K562 (cell line): ENCODE data around the gene TNP1. TPM values are rescaled to one million over a fixed set of nuclear protein-coding genes. Genes with fewer than 3 reads are reported as not detected.
A peak's percentile ranks its signal among the peaks of the same experiment; 100 is the strongest.

Experiments
- BRCA1 ChIP-seq, 2 experiments: fragments of 450-650 bp in 1 of 2; sonication (generic) in 1 of 2; formaldehyde crosslinking in 1 of 2; IDR thresholded peaks; 2 replicates each; pipeline versions ENCODE4 v1.5.0 to v1.6.1; 2017 to 2020; ENCODE audit warnings: mild to moderate bottlenecking in 1 of 2, missing genetic modification reagents in 1 of 2
- CAMTA2 ChIP-seq: fragments of 250-450 bp; sonication (Bioruptor Pico); conservative IDR thresholded peaks from 2 replicates; pipeline ENCODE4 v1.5.1; 2022
- CTBP1 ChIP-seq: fragments of 450-650 bp; IDR thresholded peaks from 2 replicates; pipeline ENCODE4 v1.6.1; 2016; ENCODE audit warnings: borderline replicate concordance
- GABPB2 ChIP-seq: fragments of 250-450 bp; sonication (Bioruptor Pico); conservative IDR thresholded peaks from 2 replicates; pipeline ENCODE4 v1.5.1; 2021; ENCODE audit warnings: mild to moderate bottlenecking
- MAFG ChIP-seq: fragments of 450-650 bp; conservative IDR thresholded peaks from 2 replicates; pipeline ENCODE4 v1.6.1; 2016; ENCODE audit warnings: missing genetic modification characterization, missing compliant biosample characterization
- MTA2 ChIP-seq: fragments of 450-650 bp; IDR thresholded peaks from 2 replicates; pipeline ENCODE4 v1.6.1; 2016; ENCODE audit warnings: low read depth
- RBM15 ChIP-seq: fragments of 200-400 bp; formaldehyde crosslinking; IDR thresholded peaks from 2 replicates; pipeline ENCODE4 v1.6.1; 2018; ENCODE audit warnings: mild to moderate bottlenecking, low read length, moderate library complexity; ENCODE audit not compliant: insufficient read depth
- TEAD4 ChIP-seq, 2 experiments: sonication (generic) in 1 of 2; formaldehyde crosslinking in 1 of 2; IDR thresholded peaks; 2 replicates each; pipeline versions ENCODE4 v1.6.1 to v1.8.0; 2012 to 2022; ENCODE audit warnings: borderline replicate concordance in 1 of 2, inconsistent platforms in 1 of 2, low read length in 1 of 2, mild to moderate bottlenecking in 1 of 2, missing genetic modification reagents in 1 of 2
- TFAP4 ChIP-seq: sonication (generic); formaldehyde crosslinking; IDR thresholded peaks from 2 replicates; pipeline ENCODE4 v1.8.0; 2022; ENCODE audit warnings: missing genetic modification reagents, mild to moderate bottlenecking, moderate library complexity, borderline replicate concordance
- ZNF12 ChIP-seq: sonication (generic); formaldehyde crosslinking; IDR thresholded peaks from 2 replicates; pipeline ENCODE4 v1.4.0; 2020; ENCODE audit warnings: mild to moderate bottlenecking, missing genetic modification reagents
- ZNF324 ChIP-seq: fragments of 250-450 bp; sonication (Bioruptor Pico); IDR thresholded peaks from 2 replicates; pipeline ENCODE4 v1.4.0; 2020; ENCODE audit warnings: mild to moderate bottlenecking
- polyA plus RNA-seq, 8 experiments: library from polyadenylated mRNA; depleted of rRNA in 4 of 8; stranded (reverse) in 5 of 8; unstranded in 3 of 8; fragments of >200 nt; fragmentation: Nextera tagmentation in 2 of 8; fragmentation: Illumina TruSeq in 1 of 8; extraction: Ambion mirVana in 2 of 8; extraction: Trizol in 1 of 8; gene quantifications; 2 replicates each; pipeline versions ENCODE4 v1.2.1 to v1.2.3, GENCODE V29; 2011 to 2014; ENCODE audit warnings: inconsistent platforms in 1 of 8, missing spikeins in 1 of 8
- total RNA-seq, 7 experiments: library from RNA; depleted of rRNA in 6 of 7; stranded (reverse); fragments of >200 nt in 6 of 7; fragmentation: Illumina TruSeq in 2 of 7; extraction: Trizol in 2 of 7; gene quantifications; 2 replicates each; pipeline versions ENCODE4 v1.2.1 to v1.2.3, GENCODE V29; 2011 to 2021; ENCODE audit warnings: low replicate concordance in 1 of 7
- TF ChIP-seq, protein P1 (sequence below): sonication (generic); formaldehyde crosslinking; IDR thresholded peaks from 2 replicates; pipeline ENCODE4 v1.4.0; 2020; ENCODE audit warnings: mild to moderate bottlenecking, missing genetic modification reagents
- TF ChIP-seq, protein P2 (sequence below), 2 experiments: fragments of 450-650 bp; IDR thresholded peaks; 2 replicates each; pipeline ENCODE4 v1.6.1; 2016
- TF ChIP-seq, protein P3 (sequence below): fragments of 450-650 bp; IDR thresholded peaks from 2 replicates; pipeline ENCODE4 v1.6.1; 2016; ENCODE audit warnings: low read depth

TNP1 gene
- total and polyA plus RNA-seq, 9 of the 15 experiments (the other 6 are each of a cell fraction or from before 2014, with no cell fraction given), result not detected

DNA sequence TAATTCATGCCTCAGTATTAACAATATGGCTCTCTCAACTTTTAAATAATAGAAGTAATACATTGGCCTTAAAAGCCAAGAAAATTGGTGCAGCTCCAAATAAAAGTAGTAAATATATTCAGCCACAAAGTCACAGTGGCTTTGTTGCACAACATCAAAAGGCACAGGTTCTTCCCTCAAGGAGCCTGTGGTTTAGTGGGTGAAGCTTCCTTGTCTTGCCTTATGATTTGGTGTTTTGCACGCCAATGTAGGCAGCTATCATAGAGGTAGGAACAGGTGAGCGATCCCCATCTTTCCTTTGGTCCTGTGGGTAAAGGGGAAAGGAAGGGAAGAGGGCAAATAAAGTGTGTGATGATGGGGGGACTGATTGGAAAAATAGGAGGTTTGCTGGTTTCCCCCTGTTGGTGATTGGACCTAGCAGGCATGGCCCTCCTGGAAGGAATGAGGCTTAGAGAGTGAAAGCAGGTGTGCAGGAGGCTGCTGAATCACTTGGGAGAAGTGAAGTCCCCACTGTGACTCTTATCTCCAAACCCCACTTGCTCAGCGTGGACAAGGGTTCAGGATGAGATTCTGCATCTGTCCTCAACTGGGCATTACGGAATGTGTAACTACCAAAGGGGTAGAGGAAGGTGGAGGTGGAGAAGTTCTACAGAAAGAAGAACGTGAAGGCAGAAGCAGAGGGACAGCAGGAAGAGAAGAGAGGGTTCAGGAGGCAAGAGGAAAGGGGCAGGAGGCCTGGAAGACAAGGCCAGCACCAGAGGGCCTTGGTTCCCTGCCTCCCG lies 20.1 kb upstream of the TNP1 start (continued):
- TF ChIP-seq, protein P1, sequence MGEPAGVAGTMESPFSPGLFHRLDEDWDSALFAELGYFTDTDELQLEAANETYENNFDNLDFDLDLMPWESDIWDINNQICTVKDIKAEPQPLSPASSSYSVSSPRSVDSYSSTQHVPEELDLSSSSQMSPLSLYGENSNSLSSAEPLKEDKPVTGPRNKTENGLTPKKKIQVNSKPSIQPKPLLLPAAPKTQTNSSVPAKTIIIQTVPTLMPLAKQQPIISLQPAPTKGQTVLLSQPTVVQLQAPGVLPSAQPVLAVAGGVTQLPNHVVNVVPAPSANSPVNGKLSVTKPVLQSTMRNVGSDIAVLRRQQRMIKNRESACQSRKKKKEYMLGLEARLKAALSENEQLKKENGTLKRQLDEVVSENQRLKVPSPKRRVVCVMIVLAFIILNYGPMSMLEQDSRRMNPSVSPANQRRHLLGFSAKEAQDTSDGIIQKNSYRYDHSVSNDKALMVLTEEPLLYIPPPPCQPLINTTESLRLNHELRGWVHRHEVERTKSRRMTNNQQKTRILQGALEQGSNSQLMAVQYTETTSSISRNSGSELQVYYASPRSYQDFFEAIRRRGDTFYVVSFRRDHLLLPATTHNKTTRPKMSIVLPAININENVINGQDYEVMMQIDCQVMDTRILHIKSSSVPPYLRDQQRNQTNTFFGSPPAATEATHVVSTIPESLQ (CRISPR knock-in tag), result no peak
- TF ChIP-seq, protein P2, sequence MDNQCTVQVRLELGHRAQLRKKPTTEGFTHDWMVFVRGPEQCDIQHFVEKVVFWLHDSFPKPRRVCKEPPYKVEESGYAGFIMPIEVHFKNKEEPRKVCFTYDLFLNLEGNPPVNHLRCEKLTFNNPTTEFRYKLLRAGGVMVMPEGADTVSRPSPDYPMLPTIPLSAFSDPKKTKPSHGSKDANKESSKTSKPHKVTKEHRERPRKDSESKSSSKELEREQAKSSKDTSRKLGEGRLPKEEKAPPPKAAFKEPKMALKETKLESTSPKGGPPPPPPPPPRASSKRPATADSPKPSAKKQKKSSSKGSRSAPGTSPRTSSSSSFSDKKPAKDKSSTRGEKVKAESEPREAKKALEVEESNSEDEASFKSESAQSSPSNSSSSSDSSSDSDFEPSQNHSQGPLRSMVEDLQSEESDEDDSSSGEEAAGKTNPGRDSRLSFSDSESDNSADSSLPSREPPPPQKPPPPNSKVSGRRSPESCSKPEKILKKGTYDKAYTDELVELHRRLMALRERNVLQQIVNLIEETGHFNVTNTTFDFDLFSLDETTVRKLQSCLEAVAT (IDR thresholded peaks at IDR 0.05), result peak in 1 of 2 experiments; percentile 10; a peak in 1 of 4 replicates
- TF ChIP-seq ZNF12 (CRISPR knock-in tag), result no peak
- TF ChIP-seq, protein P3, sequence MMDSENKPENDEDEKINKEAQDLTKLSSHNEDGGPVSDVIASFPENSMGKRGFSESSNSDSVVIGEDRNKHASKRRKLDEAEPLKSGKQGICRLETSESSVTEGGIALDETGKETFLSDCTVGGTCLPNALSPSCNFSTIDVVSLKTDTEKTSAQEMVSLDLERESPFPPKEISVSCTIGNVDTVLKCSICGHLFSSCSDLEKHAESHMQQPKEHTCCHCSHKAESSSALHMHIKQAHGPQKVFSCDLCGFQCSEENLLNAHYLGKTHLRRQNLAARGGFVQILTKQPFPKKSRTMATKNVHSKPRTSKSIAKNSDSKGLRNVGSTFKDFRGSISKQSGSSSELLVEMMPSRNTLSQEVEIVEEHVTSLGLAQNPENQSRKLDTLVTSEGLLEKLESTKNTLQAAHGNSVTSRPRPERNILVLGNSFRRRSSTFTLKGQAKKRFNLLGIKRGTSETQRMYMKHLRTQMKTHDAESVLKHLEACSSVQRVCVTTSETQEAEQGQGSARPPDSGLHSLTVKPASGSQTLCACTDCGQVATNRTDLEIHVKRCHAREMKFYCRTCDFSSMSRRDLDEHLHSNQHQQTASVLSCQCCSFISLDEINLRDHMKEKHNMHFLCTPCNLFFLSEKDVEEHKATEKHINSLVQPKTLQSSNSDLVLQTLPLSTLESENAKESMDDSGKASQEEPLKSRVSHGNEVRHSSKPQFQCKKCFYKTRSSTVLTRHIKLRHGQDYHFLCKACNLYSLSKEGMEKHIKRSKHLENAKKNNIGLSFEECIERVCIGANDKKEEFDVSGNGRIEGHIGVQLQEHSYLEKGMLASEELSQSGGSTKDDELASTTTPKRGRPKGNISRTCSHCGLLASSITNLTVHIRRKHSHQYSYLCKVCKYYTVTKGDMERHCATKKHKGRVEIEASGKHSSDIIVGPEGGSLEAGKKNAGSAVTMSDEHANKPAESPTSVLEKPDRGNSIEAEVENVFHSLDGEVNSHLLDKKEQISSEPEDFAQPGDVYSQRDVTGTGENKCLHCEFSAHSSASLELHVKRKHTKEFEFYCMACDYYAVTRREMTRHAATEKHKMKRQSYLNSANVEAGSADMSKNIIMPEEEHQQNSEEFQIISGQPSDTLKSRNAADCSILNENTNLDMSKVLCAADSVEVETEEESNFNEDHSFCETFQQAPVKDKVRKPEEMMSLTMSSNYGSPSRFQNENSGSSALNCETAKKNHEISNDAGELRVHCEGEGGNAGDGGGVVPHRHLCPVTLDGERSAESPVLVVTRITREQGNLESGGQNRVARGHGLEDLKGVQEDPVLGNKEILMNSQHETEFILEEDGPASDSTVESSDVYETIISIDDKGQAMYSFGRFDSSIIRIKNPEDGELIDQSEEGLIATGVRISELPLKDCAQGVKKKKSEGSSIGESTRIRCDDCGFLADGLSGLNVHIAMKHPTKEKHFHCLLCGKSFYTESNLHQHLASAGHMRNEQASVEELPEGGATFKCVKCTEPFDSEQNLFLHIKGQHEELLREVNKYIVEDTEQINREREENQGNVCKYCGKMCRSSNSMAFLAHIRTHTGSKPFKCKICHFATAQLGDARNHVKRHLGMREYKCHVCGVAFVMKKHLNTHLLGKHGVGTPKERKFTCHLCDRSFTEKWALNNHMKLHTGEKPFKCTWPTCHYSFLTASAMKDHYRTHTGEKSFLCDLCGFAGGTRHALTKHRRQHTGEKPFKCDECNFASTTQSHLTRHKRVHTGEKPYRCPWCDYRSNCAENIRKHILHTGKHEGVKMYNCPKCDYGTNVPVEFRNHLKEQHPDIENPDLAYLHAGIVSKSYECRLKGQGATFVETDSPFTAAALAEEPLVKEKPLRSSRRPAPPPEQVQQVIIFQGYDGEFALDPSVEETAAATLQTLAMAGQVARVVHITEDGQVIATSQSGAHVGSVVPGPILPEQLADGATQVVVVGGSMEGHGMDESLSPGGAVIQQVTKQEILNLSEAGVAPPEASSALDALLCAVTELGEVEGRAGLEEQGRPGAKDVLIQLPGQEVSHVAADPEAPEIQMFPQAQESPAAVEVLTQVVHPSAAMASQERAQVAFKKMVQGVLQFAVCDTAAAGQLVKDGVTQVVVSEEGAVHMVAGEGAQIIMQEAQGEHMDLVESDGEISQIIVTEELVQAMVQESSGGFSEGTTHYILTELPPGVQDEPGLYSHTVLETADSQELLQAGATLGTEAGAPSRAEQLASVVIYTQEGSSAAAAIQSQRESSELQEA, result no peak
- TF ChIP-seq RBM15, result no peak
- peak; percentile 47; the same call in 1 of the 2 replicates for TF ChIP-seq CTBP1
- TF ChIP-seq CAMTA2 (CRISPR knock-in tag), result no peak
- TF ChIP-seq BRCA1 (IDR thresholded peaks at IDR 0.05), result no peak
- TF ChIP-seq BRCA1 (CRISPR knock-in tag; IDR thresholded peaks at IDR 0.05), result no peak
- TF ChIP-seq TFAP4 (CRISPR knock-in tag), result no peak
- no peak for TF ChIP-seq GABPB2
- TF ChIP-seq TEAD4 (IDR thresholded peaks at IDR 0.05; ENCODE audit: low read length), result peak; percentile 72
- no peak for TF ChIP-seq TEAD4 (CRISPR knock-in tag; IDR thresholded peaks at IDR 0.05; ENCODE audit: borderline replicate concordance)
- TF ChIP-seq ZNF324 (CRISPR knock-in tag), result no peak
- TF ChIP-seq MAFG (tag), result no peak
- peak; percentile 48; the same call in 1 of the 2 replicates for TF ChIP-seq MTA2
